Activated naive CD8-positive, alpha-beta T cell (primary cell): ENCODE results near the gene DRGX.

Source experiments
- H3K27ac Mint-ChIP-seq: one replicate; pipeline ENCODE4 v1.8.0; 2021; ENCODE audit warnings: mixed read lengths
- H3K27me3 Mint-ChIP-seq: one replicate; pipeline ENCODE4 v1.8.0; 2021; ENCODE audit warnings: mixed read lengths
- H3K36me3 Mint-ChIP-seq: one replicate; pipeline ENCODE4 v1.8.0; 2021; ENCODE audit warnings: mixed read lengths
- H3K4me1 Mint-ChIP-seq: one replicate; pipeline ENCODE4 v1.8.0; 2021; ENCODE audit warnings: low read depth, mixed read lengths
- H3K4me3 Mint-ChIP-seq: one replicate; pipeline ENCODE4 v1.8.0; 2021; ENCODE audit warnings: mild to moderate bottlenecking, mixed read lengths
- H3K9me3 Mint-ChIP-seq: one replicate; pipeline ENCODE4 v1.8.0; 2021; ENCODE audit warnings: low read depth, mixed read lengths

DRGX gene

DNA sequence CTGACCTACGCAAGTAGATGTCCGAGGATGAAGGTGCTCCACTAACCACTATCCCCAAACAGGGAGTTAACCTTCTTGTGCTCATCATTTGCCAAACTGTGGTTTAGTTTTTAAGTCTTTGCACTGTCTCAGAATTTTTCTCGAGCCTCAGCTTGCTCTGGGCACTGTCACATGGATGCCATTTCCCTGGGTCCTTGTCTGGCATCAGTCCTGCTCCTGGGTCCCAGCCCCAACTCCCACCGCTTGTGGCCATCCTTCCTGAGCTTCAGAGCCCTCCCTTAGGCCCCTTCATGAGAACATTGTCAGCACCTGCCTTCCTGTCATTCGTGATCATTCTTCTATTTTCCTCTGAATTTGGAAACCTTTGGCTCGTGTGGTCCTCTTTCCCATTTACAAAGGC is 63.1 kb downstream of the DRGX start:
- no peak overlapping the region for H3K27ac Mint-ChIP-seq
- H3K4me1 Mint-ChIP-seq, result peaks cover 11% of the 10 kb centered on the region
- H3K9me3 Mint-ChIP-seq, result peaks cover 12% of the 10 kb centered on the region
- H3K36me3 Mint-ChIP-seq, result peaks cover 2% of the 10 kb centered on the region
- H3K27me3 Mint-ChIP-seq, result no peaks in the 10 kb centered on the region
- no peak overlapping the region for H3K4me3 Mint-ChIP-seq

DNA sequence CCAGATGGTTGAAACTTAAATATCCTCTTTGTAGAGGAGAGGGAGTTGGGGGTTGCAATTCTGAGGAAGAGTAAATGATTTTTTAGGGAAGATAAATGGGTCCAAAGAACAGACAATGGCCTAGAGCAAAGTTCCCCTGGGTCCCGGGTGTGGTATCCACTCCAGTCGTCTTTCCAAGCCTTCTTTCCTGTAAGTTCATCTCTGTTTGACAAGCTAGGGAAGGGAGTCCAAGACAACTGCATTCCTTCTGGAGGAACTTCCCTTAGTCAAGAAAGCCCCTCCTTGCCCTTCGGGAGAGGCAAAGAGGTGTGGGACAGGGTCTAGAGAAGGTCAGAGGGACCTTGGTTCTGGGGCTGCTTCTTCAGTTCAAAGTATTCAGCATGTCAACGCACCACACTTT is 63.6 kb downstream of the DRGX start:
- H3K4me3 Mint-ChIP-seq, result no peak overlapping the region
- H3K27me3 Mint-ChIP-seq, result no peaks in the 10 kb centered on the region
- peaks cover 2% of the 10 kb centered on the region for H3K36me3 Mint-ChIP-seq
- peaks cover 12% of the 10 kb centered on the region for H3K9me3 Mint-ChIP-seq
- H3K27ac Mint-ChIP-seq, result no peak overlapping the region
- H3K4me1 Mint-ChIP-seq, result peaks cover 11% of the 10 kb centered on the region

DNA sequence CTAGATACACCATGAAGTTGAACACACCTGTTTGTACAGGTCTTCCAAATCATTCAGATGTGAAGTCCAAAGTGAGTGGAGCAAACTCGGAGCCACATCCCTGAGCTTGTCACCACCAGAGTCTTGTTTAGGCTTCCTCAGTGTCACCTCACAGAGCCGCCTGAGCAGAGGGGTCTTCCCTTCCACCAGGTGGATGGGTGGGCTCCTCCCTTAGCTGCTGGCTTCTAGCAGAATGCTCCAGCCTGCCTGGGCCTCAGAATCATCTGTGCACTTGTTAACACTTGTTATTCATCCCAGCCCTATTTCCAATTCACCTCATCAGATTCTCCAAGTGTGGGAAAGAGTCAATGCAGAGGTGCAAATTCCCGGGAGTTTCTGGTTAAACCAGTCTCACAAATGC is 64.5 kb downstream of the DRGX start:
- peaks cover 2% of the 10 kb centered on the region for H3K36me3 Mint-ChIP-seq
- H3K27me3 Mint-ChIP-seq, result no peaks in the 10 kb centered on the region
- H3K9me3 Mint-ChIP-seq, result peaks cover 12% of the 10 kb centered on the region
- H3K4me1 Mint-ChIP-seq, result peaks cover 11% of the 10 kb centered on the region
- no peak overlapping the region for H3K27ac Mint-ChIP-seq
- no peak overlapping the region for H3K4me3 Mint-ChIP-seq

DNA sequence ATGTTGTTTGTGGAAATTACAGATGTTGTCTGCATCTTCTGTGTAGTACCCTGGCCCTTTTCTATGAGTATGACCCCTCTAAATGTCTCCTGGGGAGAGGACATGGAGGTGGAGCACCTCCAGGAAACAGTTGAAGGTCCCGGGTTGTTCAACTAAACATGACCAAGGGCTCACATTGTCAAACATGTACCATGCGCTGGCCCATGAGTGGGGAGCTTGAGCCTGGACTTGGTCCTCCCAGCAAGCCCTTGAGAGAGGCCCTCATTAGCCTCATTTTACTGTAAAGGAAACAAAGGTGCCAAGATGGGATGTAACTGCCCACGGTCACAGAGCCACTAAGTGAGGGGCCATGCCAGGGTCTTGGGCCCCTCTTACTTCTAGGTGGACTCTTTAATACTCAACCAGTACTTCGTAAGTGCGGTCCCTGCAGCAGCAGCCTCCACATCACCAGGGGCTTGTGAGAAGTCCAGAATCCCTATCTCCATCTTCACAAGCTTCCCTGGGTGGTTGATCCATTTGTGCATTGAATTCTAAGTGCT is 65.7 kb downstream of the DRGX start:
- H3K27me3 Mint-ChIP-seq, result no peaks in the 10 kb centered on the region
- H3K9me3 Mint-ChIP-seq, result peaks cover under 1% of the 10 kb centered on the region
- H3K4me3 Mint-ChIP-seq, result no peak overlapping the region
- H3K4me1 Mint-ChIP-seq, result peaks cover 4% of the 10 kb centered on the region
- no peak overlapping the region for H3K27ac Mint-ChIP-seq
- peaks cover 2% of the 10 kb centered on the region for H3K36me3 Mint-ChIP-seq

DNA sequence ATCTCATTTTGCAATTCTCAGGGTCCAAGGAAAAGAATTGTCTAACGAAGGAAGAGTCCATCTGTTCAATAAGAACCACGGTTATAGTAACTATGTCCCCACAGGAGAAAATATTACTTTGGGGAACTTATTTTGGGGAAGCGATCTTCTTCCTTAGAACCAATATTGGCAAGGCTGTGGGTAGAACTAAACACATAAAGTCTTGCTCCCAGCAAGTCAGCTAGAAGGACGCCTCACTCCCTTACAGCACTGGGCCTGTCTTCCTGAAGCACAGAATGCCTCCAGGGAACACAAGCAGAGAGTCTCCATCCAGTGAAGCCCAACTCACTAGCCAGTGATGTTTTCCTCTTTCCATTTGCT is 66.8 kb downstream of the DRGX start:
- no peaks in the 10 kb centered on the region for H3K9me3 Mint-ChIP-seq
- H3K36me3 Mint-ChIP-seq, result no peaks in the 10 kb centered on the region
- H3K27ac Mint-ChIP-seq, result no peak overlapping the region
- no peaks in the 10 kb centered on the region for H3K4me1 Mint-ChIP-seq
- peaks cover 3% of the 10 kb centered on the region for H3K27me3 Mint-ChIP-seq
- no peak overlapping the region for H3K4me3 Mint-ChIP-seq

DNA sequence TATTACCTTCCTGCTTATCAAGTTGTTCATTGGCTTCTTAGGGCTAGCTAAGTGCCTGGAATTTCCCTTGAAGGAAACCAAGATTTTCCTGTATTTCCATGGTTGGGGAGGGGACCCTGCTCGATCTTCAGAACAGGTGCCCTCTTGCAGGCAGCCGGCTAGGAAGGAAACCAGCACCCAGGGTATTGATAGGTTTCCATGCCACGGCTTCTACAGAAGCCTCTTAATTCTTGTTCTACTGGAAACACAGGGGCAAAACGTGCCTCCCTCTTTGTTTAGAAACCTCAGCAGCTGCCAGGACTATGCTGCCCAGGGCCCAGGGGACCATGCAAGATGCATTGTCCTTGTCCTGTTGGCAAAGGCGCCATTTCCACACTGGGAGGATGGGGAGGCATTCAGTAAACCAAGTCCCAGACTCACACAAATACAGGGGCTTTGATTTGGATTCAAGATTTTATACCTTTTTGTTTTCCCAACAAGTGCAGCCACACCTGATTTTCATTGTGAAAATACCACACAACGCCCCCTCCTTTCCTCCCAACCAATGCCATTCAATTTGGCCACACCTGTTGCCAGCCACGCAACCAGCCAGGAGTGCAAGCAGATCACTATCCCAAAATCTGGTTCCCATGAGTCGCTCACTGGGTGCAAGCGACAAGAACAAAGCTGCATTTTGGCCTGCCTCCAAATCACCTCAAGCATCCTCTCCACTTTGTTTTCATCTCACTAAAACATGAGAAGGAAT is 67.3 kb downstream of the DRGX start:
- no peaks in the 10 kb centered on the region for H3K4me1 Mint-ChIP-seq
- no peak overlapping the region for H3K27ac Mint-ChIP-seq
- no peak overlapping the region for H3K4me3 Mint-ChIP-seq
- H3K36me3 Mint-ChIP-seq, result no peaks in the 10 kb centered on the region
- peaks cover 3% of the 10 kb centered on the region for H3K27me3 Mint-ChIP-seq
- H3K9me3 Mint-ChIP-seq, result no peaks in the 10 kb centered on the region

DNA sequence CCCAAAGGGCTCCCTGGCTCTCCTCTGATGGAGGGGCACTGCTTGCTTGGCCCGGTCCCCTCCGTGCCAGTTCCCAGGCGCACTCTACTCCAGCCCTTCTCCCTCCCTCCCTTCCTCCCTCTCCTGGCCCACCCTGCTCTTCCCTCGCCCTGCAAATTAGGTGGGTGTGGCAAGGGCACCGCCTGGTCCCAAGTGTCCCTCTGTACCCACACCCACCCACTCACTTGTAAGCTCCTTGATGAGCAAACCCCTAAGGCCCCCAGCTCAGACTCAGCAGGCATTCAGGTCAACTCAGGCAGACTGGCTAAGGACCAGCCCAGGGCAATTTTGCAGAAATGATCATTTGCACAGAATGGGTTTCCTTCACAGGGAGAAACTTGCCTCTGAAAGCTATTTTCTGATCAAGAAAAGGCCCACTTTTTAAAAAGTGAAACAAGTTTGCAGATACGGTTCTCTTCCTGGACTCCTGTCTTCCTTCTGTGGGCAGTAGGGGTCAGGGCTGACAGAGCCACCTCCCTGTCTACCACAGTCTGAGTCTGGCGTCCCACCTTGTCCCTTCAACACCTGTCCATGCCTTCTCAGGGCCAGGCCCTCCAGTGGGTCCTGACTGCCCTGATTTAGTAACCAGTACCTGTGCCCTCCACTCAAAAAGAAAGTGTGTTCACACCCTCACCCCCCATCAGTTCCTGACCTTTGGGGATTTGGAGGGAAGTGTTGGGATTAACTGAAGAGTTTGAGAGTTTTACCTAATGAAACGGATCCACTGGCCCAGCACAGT is 68.7 kb downstream of the DRGX start:
- H3K27me3 Mint-ChIP-seq, result peaks cover 3% of the 10 kb centered on the region
- H3K36me3 Mint-ChIP-seq, result no peaks in the 10 kb centered on the region
- no peaks in the 10 kb centered on the region for H3K9me3 Mint-ChIP-seq

DNA sequence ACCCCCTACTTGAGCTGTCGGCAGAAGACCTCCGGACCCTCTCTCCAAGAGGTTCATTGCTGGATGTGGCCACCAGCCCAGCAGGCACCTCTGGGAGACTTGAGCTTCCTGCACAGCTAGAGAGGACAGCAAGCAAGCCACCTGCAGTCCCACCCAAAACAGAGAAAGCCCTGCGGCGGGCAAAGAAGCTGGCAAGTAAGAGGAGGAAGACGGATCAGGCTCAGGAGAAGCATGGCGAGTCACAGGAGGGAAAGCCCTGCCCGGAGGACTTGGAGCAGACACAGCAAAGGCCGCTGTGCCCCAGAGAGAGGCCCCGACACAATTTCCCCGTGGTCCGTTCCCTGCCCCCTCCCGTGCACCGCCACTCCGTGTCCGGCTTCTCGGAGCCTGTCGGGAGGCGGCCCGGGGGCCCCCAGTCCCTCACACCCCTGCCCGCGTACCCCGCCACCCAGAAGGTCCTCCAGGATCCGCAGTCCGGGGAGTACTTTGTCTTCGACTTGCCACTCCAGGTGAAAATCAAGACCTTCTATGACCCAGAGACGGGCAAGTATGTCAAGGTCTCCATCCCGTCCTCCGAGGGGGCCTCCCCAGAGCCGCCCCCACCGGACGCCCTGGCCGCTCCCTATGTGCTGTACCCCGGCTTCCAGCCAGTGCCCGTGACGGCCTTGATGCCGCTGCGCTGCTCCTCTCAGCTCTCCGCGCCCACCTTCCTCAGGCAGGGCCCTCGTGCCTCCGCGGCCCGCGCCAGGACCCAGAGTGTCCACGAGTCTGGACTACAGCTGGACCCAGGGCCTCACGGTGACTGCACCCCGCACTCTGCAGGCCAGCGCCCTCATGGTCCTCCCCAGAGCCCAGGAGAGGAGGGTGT is 69.7 kb downstream of the DRGX start:
- Mint-ChIP-seq H3K9me3 (no peaks in the 10 kb centered on the region), H3K27me3 (peaks cover 3% of the 10 kb centered on the region), H3K27ac (no peak overlapping the region), H3K4me3 (no peak overlapping the region), H3K4me1 (no peaks in the 10 kb centered on the region), H3K36me3 (no peaks in the 10 kb centered on the region)

More for the DNA sequence above, 68.7 kb downstream of the DRGX start:
- no peak overlapping the region for H3K4me3 Mint-ChIP-seq
- H3K4me1 Mint-ChIP-seq, result no peaks in the 10 kb centered on the region
- H3K27ac Mint-ChIP-seq, result no peak overlapping the region

DNA sequence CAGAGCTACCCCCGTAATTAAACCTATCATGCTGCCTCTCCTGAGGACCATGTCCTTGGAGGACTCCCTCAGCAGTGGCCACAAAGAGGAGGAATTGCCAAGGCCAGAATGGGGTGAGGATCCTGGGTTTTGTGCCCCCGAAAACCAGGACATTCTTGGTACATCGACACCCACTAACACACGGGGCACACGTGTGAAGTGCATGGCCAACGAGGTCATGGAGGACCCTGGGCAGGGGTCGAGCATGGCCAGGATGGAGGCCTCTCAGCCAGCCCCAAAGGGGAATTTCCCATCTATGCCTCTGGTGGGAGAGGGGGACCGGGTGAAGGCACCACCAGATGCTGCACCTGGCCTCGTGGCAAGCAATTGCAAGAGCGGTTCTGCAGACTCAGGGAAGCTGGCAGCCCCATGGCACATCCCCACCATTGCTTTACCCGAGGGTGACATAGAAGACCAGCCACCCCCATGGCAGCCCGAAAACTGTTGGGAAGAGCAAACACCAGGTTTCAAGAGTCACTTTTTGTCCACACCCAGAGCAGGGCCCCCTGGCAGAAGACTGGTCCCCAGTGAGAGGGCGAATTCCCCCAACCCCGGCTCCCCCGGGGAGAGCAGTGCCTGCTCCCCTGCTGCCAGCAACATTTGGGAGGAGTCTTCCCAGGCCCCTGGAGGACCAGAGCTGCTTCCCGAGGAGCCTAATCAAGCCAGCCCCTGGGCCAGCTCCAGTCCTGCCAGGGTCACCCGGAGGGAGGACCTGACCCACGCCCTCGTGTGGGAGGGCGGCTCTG is 70.6 kb downstream of the DRGX start:
- Mint-ChIP-seq H3K4me3 (no peak overlapping the region), H3K27me3 (peaks cover 3% of the 10 kb centered on the region), H3K27ac (no peak overlapping the region), H3K9me3 (no peaks in the 10 kb centered on the region), H3K36me3 (no peaks in the 10 kb centered on the region), H3K4me1 (no peaks in the 10 kb centered on the region)

DNA sequence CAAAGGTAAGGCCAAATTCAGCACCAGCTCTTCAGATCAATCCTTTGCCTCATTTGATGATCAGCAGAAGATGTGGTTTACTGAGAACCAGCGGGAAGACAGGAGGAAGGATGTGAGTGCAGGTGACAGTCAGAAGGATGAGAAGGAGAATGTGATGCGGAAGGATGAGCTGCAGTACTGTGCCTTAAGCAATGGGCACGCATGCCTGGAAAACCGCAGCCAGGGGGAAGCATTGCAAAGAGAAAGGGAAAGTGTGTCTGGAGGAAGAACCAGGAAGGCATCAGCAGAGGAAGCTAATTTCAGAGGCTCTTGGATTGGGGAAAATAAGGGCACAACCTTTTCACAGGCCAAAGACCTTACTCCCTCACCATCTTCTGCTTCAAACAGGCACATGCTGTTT is 71.2 kb downstream of the DRGX start:
- H3K27me3 Mint-ChIP-seq, result peaks cover 3% of the 10 kb centered on the region
- H3K9me3 Mint-ChIP-seq, result no peaks in the 10 kb centered on the region
- H3K36me3 Mint-ChIP-seq, result no peaks in the 10 kb centered on the region
- no peaks in the 10 kb centered on the region for H3K4me1 Mint-ChIP-seq
- H3K27ac Mint-ChIP-seq, result no peak overlapping the region
- H3K4me3 Mint-ChIP-seq, result no peak overlapping the region

DNA sequence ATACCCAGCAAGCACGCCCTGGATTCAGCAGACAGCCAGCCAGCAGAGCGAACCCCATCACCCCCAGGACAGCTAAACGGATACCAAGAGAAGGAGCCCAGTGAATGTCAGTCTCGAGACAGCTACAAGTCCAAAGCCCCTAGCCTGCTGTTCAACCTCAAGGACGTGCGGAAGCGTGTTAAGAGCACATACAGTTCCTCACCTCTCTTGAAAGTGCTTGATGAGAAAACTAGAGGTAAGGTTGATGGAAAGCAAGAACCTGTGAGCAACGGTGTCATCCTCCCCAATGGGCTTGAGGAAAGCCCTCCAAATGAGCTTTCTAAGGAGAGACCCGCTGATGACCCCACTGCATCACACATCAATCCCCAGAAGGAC is 72.0 kb downstream of the DRGX start:
- H3K4me1 Mint-ChIP-seq, result no peaks in the 10 kb centered on the region
- H3K27ac Mint-ChIP-seq, result no peak overlapping the region
- no peaks in the 10 kb centered on the region for H3K36me3 Mint-ChIP-seq
- H3K4me3 Mint-ChIP-seq, result no peak overlapping the region
- H3K9me3 Mint-ChIP-seq, result no peaks in the 10 kb centered on the region
- peaks cover 3% of the 10 kb centered on the region for H3K27me3 Mint-ChIP-seq

DNA sequence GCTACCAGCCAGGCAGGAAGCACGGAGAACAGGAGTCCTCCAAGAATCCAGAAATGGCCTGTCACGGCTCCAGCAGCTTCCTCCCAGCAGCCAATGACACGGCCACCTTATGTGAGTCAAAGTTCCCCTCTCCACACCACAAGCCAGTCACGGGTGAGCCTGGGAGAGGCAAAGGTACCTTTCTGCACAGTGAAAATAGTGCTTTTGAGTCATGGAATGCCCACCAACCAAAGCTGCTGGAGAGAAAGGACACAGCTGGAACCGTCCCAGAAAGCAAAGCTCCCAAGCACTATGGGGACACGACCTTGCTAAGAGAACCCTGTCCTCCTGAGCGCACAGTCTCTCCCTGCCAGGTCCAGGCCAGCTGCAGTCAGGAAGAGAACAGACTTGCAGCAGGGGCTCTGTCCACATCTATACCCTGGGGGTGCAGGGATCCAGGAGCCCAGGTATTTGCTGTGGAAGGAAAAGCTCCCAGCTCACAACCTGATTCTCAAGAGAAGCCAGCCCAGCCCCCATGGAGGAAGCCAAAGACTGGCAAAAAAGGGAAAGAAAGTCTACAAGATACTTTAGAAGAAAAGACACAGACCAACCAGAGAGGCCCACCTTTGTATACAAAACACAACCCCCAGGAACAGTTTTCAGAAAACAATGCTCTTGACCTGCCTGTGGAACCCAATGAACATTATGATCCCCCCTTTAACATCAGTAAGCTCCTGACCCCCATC is 72.6 kb downstream of the DRGX start:
- Mint-ChIP-seq H3K36me3 (no peaks in the 10 kb centered on the region), H3K4me3 (no peak overlapping the region), H3K27me3 (peaks cover 3% of the 10 kb centered on the region), H3K4me1 (no peaks in the 10 kb centered on the region), H3K9me3 (no peaks in the 10 kb centered on the region), H3K27ac (no peak overlapping the region)

DNA sequence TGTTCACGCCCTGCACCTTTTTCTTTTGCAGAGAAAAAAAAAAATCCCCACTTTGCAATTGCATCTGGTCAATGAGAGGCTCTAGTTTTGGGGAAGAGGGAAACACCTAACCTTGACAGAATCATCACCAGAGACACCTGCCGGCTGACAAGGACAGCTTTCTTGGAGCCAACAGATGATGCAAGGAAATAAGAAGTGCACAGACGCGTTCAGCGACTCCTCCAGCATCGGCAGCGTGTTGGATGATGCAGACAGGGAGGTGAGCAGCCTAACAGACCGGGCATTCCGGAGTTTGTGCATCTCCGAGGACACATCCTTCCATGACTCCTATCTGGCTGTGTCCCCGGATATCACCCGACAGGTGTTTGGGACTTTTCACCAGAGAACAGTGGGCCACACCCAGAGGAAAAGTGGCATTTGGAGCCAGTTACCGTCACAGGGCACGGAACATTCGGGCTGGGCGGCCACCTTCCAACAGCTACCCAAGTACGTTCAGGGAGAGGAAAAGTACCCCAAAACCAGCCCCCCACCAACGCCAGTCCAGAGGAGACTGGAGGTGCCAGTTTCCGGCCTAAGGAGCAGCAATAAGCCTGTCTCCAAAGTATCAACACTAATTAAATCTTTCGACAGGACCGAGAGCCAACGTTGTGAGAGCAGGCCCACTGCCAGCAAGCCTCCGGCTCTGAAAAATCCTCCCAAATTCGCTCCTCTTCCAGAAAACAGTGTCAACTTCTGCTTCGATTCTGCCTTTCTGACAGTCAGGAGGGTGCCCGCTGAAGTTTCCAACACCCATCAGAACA is 73.3 kb downstream of the DRGX start:
- Mint-ChIP-seq H3K36me3 (no peaks in the 10 kb centered on the region), H3K27ac (no peak overlapping the region), H3K4me1 (no peaks in the 10 kb centered on the region), H3K9me3 (no peaks in the 10 kb centered on the region), H3K27me3 (peaks cover 3% of the 10 kb centered on the region), H3K4me3 (no peak overlapping the region)
